DMS79 (cell line): ENCODE measurements around the gene GAR1.
"Not testable (repeated sequence)": the region's sequence is repeated elsewhere in the genome, so short reads cannot be mapped to it uniquely, and the experiment has no call there.

Experiments used
- DNase-seq: peaks from one replicate; lab custom pipeline; 2025; lab: John Stamatoyannopoulos, UW

Gene GAR1

DNA sequence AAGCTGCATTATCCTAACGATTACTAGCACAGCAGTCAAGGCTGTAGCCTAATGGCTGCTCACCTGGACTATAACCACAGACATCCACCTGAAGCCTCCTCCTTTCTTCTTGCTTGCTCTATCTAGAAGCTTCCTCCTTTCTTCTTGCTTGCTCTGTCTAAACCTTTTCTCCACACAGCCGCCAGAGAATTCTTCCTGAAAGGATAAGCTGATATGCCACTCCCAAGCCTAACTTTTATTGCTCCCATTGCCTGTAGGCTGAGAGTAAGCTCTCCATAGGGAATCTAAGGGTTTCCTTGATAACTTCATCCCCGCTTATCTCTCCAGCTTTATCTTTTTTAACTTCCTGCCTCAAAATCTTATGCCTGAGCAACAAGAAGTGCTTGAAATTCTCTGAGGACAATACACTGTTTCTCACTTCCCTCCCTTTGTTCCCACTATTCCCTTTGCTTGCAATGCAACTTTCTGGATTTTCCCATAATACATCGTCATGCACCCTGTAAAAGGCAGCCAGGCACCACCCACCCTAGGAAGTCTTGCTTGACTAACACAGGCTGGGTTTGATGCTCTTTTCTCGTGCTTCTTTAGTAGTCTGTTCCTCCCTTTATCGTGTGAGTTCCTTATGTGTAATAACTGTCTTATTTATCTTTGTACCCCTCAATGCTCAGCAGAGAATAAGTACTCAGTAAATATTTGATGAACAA is 31.0 kb downstream of the GAR1 start:
- no peak for DNase-seq

DNA sequence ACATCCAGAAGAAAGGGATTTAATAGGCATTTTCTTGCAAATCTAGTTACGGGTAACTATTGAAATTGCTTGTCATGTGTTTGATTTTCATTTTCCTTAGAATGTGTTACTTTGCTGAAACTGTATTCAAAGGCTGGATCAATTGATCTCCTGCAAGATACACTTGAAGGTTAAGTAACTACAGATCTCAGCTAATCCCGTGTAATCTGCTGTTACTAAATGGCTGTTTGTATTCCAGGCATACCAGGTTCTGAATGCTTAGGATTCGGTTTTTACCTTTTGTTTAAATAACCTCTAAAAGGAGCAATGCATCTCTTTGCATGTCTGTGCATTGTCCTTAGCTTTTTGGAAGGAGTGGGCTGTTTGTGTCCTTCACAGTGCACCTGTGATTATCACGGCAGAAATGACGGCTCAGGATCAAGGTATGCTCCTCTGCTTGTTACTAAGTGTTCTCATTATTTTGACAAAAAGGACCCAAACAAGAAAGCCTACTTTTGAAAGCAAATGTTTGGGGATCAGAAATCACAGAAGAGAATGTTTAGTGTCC is 32.4 kb downstream of the GAR1 start, which contains the start of gene LRIT3:
TSS of gene LRIT3 (plus strand) at position 212 of the 547 bp plus-strand sequence. CDS start at position 307, 95 bp downstream.
- DNase-seq: no peak

DNA sequence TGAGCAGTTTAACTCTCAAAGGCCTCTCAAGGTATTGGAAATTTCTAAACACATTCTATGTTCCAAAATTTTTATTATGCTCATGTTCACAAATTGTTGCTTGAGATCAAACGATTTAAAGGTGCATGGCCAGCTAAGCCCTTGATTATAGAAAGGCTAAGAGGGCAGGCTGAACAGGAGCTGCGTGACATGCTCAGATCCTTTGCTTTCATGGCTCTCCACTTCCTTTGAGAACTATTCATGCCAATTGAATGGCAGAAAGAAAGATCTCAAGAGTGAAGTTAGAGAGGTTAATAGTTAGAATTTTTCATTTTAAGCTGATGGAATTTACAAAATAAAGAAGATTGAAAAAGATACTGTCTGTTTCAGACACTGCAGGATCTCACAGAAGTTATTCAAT is 32.9 kb downstream of the GAR1 start:
- DNase-seq: no peak

GRCh38 chr4:109850601-109851000 is 35.0 kb downstream of the GAR1 start:
- DNase-seq: no peak

- not testable (repeated sequence) for DNase-seq
Observed at GRCh38 chr4:109859426-109860300, 44.1 kb downstream of the GAR1 start.

- DNase-seq: no peak
Observed at GRCh38 chr4:109861271-109861670, 45.7 kb downstream of the GAR1 start.

- DNase-seq: no peak
Observed at GRCh38 chr4:109861916-109862511, 46.5 kb downstream of the GAR1 start.

DNA sequence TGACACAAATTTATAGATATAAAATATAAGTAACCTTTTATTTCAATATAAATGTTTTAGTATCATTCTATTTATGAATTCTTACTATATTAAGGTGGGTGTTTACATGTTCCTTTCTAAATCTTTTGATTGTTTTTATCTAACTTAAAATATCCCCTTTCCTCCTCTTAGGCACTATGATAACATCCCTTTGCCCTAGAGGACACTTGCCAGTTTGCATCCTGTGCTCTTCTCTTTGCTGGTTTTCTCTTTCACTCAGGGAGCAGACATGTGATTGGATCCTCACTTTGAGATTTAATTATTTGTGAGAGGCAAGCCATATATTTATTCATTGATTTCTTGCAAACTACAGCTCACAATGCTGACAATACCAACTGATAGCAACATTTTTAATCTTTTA is 48.6 kb downstream of the GAR1 start:
- DNase-seq: no peak

GRCh38 chr4:109870061-109870460 is 54.5 kb downstream of the GAR1 start:
- no peak for DNase-seq

- DNase-seq: no peak
Observed at GRCh38 chr4:109872065-109872464, 56.5 kb downstream of the GAR1 start.

- DNase-seq: no peak
Observed at GRCh38 chr4:109872950-109873656, 57.5 kb downstream of the GAR1 start.

GRCh38 chr4:109873791-109874514 is 58.4 kb downstream of the GAR1 start:
- no peak for DNase-seq
